Common myeloid progenitor, CD34-positive (primary cell): Measurements from ENCODE around the gene RABGEF1.
"Not testable (repeated sequence)": the region's sequence is repeated elsewhere in the genome, so short reads cannot be mapped to it uniquely, and the experiment has no call there.

ENCODE experiments used
- CTCF ChIA-PET: fragments of 350-600 bp; sonication (Branson Sonifier 250); formaldehyde crosslinking; loops from one replicate; lab custom pipeline; 2021; ENCODE audit warnings: antibody characterized with exemption; lab: Charles Lee
- POLR2A ChIA-PET: fragments of 350-600 bp; sonication (Branson Sonifier 250); formaldehyde crosslinking; loops from one replicate; lab custom pipeline; 2021; ENCODE audit warnings: antibody characterized with exemption; lab: Charles Lee
- DNase-seq, 3 donors: peaks; one replicate each; pipeline versions ENCODE4 v3.0.0 to v3.0.0-alpha.2; 2013
- H3K27ac ChIP-seq, 2 experiments: 1 replicate in 1 of 2; 2 replicates in 1 of 2; pipeline ENCODE4 v1.7.0; 2013; ENCODE audit warnings: inconsistent platforms in 2 of 2, low read length in 2 of 2, mild to moderate bottlenecking in 2 of 2, low read depth in 1 of 2, moderate library complexity in 1 of 2; ENCODE audit not compliant: severe bottlenecking in 2 of 2, insufficient read depth in 1 of 2, poor library complexity in 1 of 2
- H3K27me3 ChIP-seq, 5 experiments: replicated peaks in 2 of 5; 1 replicate in 3 of 5; 2 replicates in 2 of 5; pipeline versions ENCODE4 v1.6.1 to v1.7.0; 2013; ENCODE audit warnings: low read length in 4 of 5, mild to moderate bottlenecking in 2 of 5, moderate library complexity in 2 of 5, inconsistent platforms in 1 of 5; ENCODE audit not compliant: insufficient read depth in 5 of 5, control insufficient read depth in 4 of 5
- H3K36me3 ChIP-seq, 4 experiments: 1 replicate in 2 of 4; 2 replicates in 2 of 4; pipeline versions ENCODE4 v1.6.1 to v1.7.0; 2013; ENCODE audit warnings: low read length in 3 of 4, control low read depth in 1 of 4, mild to moderate bottlenecking in 1 of 4; ENCODE audit not compliant: control insufficient read depth in 4 of 4, insufficient read depth in 4 of 4
- H3K4me1 ChIP-seq, 4 experiments: 1 replicate in 3 of 4; 2 replicates in 1 of 4; pipeline versions ENCODE4 v1.6.1 to v1.7.1; 2013; ENCODE audit warnings: low read length in 3 of 4, mild to moderate bottlenecking in 3 of 4, control low read depth in 1 of 4, inconsistent platforms in 1 of 4, moderate library complexity in 1 of 4; ENCODE audit not compliant: control insufficient read depth in 4 of 4, insufficient read depth in 4 of 4; ENCODE audit errors: control extremely low read depth in 1 of 4
- H3K4me3 ChIP-seq, 7 experiments: 1 replicate in 4 of 7; 2 replicates in 3 of 7; pipeline versions ENCODE4 v1.5.1 to v1.7.0; 2013; ENCODE audit warnings: mild to moderate bottlenecking in 7 of 7, low read length in 6 of 7, moderate library complexity in 6 of 7, inconsistent platforms in 2 of 7, low read depth in 2 of 7, control low read depth in 1 of 7; ENCODE audit not compliant: insufficient read depth in 4 of 7, control insufficient read depth in 1 of 7; ENCODE audit errors: extremely low read depth in 1 of 7
- H3K9me3 ChIP-seq, 5 experiments: 1 replicate in 4 of 5; 2 replicates in 1 of 5; pipeline versions ENCODE4 v1.6.1 to v1.7.1; 2013; ENCODE audit warnings: low read length in 4 of 5, mild to moderate bottlenecking in 2 of 5, inconsistent platforms in 1 of 5, low read depth in 1 of 5, moderate library complexity in 1 of 5; ENCODE audit not compliant: control insufficient read depth in 4 of 5, insufficient read depth in 2 of 5; ENCODE audit errors: control extremely low read depth in 1 of 5
- WGBS: methylation state at CpG from one replicate; pipeline ENCODE4 v1.1.5; 2013; ENCODE audit not compliant: insufficient coverage; 5-methylcytosine and 5-hydroxymethylcytosine counted together

Gene RABGEF1

GRCh38 chr7:66815186-66815875 is 74.8 kb downstream of the RABGEF1 start:
- H3K9me3 ChIP-seq, CTCF ChIA-PET, H3K27ac ChIP-seq, H3K4me3 ChIP-seq, DNase-seq, H3K27me3 ChIP-seq, POLR2A ChIA-PET: not testable (repeated sequence)
- 97% methylated on average over 13 of the region's 15 CpGs for WGBS
- peaks cover 0 to 16% (median 2%) of the 10 kb centered on the region in 4 experiments for H3K4me1 ChIP-seq
- H3K36me3 ChIP-seq: peaks cover 3 to 11% (median 9%) of the 10 kb centered on the region in 4 experiments

- Histone ChIP-seq H3K4me1 (peaks cover 0 to 16% (median 2%) of the 10 kb centered on the region in 4 experiments), H3K27me3 (no peaks in the 10 kb centered on the region), H3K4me3 (no peak overlapping the region), H3K9me3 (no peaks in the 10 kb centered on the region), H3K36me3 (peaks cover 0 to 6% (median 4%) of the 10 kb centered on the region in 4 experiments), H3K27ac (no peak overlapping the region)
- WGBS: 93% methylated on average over 7 of the region's 7 CpGs
- DNase-seq: no peak
- POLR2A ChIA-PET: no interaction called here
- CTCF ChIA-PET: no interaction called here
Measured at GRCh38 chr7:66815951-66816350, 75.4 kb downstream of the RABGEF1 start.

GRCh38 chr7:66816658-66817057 is 76.1 kb downstream of the RABGEF1 start:
- CTCF ChIA-PET: interaction anchor here (0.9 to 1.5 kb wide), 3 partner anchors 11 to 39 kb away, joined by 3 to 4 read pairs (median 3); no protein-coding TSS in a partner anchor
- DNase-seq, H3K27me3 ChIP-seq, H3K9me3 ChIP-seq, H3K36me3 ChIP-seq, POLR2A ChIA-PET, H3K4me3 ChIP-seq, H3K27ac ChIP-seq: not testable (repeated sequence)
- peaks cover 0 to 16% (median 2%) of the 10 kb centered on the region in 4 experiments for H3K4me1 ChIP-seq
- WGBS: no CpG with 5 or more reads among the region's 7 CpGs

- H3K36me3 ChIP-seq, H3K27ac ChIP-seq, H3K27me3 ChIP-seq, H3K4me3 ChIP-seq, H3K9me3 ChIP-seq, POLR2A ChIA-PET: not testable (repeated sequence)
- peak; percentile 8 to 55 (median 47) for DNase-seq
- WGBS: 22% methylated on average over 6 of the region's 8 CpGs
- H3K4me1 ChIP-seq: peaks cover 0 to 16% (median 2%) of the 10 kb centered on the region in 4 experiments
- CTCF ChIA-PET: interaction anchor here (0.9 to 1.5 kb wide), 3 partner anchors 12 to 40 kb away, joined by 3 to 4 read pairs (median 3); no protein-coding TSS in a partner anchor
Measured at GRCh38 chr7:66817208-66817795, 76.8 kb downstream of the RABGEF1 start.

DNA sequence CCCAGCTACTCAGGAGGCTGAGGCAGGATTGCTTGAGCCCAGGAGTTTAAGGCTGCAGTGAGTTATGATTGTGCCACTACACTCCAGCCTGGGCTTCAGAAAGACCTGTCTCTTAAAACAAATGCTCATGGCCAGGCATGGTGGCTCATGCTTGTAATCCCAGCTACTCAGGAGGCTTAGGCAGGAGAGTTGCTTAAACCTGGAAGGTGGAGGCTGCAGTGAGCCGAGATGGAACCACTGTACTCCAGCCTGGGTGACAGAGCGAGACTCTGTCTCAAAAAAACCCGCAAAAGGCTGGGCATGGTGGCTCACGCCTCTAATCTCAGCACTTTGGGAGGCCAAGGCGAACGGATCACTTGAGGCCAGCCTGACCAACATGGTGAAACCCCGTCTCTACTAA is 77.4 kb downstream of the RABGEF1 start:
- H3K27me3 ChIP-seq, H3K27ac ChIP-seq, H3K4me3 ChIP-seq, H3K36me3 ChIP-seq, POLR2A ChIA-PET, H3K9me3 ChIP-seq, DNase-seq: not testable (repeated sequence)
- H3K4me1 ChIP-seq: peaks cover 0 to 14% (median 2%) of the 10 kb centered on the region in 4 experiments
- CTCF ChIA-PET: interaction anchor here (1.5 to 1.7 kb wide), 2 partner anchors 41 to 264 kb away, joined by 3 read pairs; no protein-coding TSS in a partner anchor
- WGBS: 99% methylated on average over 7 of the region's 7 CpGs

GRCh38 chr7:66824041-66824440 is 83.5 kb downstream of the RABGEF1 start:
- Histone ChIP-seq H3K27ac (no peak overlapping the region), H3K4me3 (no peak overlapping the region), H3K27me3 (no peaks in the 10 kb centered on the region), H3K4me1 (no peaks in the 10 kb centered on the region), H3K36me3 (no peaks in the 10 kb centered on the region), H3K9me3 (peaks cover 0 to 9% (median 0%) of the 10 kb centered on the region in 5 experiments)
- 99% methylated on average over 6 of the region's 7 CpGs for WGBS
- POLR2A ChIA-PET: no interaction called here
- DNase-seq: no peak
- CTCF ChIA-PET: interaction anchor here (0.6 to 2.6 kb wide), 2 partner anchors 40 to 71 kb away, joined by 3 to 10 read pairs; no protein-coding TSS in a partner anchor

DNA sequence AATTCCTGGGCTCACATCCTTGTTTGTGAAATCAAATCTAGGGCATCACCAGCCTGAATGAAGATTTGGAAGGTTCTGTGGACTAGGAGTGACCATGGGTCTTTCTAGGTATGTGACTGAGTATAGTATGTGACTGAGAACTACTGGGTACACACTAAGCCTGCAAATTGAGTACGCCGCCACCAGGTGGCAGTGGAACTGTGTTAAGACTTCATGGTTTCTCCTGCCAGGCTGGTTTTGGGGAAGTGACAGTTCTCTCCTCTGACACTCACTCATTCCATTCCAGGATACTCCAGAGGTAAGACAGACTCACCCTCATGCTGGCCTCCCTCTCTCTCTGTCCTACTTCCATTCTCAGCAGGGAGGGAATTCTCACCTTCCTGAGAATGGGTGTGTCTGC is 85.0 kb downstream of the RABGEF1 start:
- CTCF ChIA-PET: interaction anchor here (2.6 kb wide), 1 partner anchor 70 kb away, joined by 10 read pairs; no protein-coding TSS in a partner anchor
- H3K4me1 ChIP-seq, H3K27ac ChIP-seq, H3K4me3 ChIP-seq, POLR2A ChIA-PET, H3K9me3 ChIP-seq, H3K27me3 ChIP-seq, H3K36me3 ChIP-seq: not testable (repeated sequence)
- DNase-seq: peak; percentile 54 to 82 (median 76)
- WGBS: 80% methylated on average over 2 of the region's 2 CpGs
